Cardiac muscle cell (in vitro differentiated cells and primary cell): Measurements from ENCODE around the gene HOXB8. TPM values are rescaled to one million over a fixed set of nuclear protein-coding genes. Genes with fewer than 3 reads are reported as not detected.

Experiments
- DNase-seq, 2 donors: peaks; one replicate each; pipeline versions ENCODE4 v3.0.0 to v3.0.0-alpha.2; 2010 to 2017; ENCODE audit warnings: low read depth in 1 of 2, low spot score in 1 of 2
- H3K27ac ChIP-seq: fragments of 200-600 bp; sonication (generic); 2 replicates; pipeline ENCODE4 v1.5.1; 2016
- H3K27me3 ChIP-seq: fragments of 200-600 bp; sonication (generic); 2 replicates; pipeline ENCODE4 v1.6.0; 2016; ENCODE audit warnings: control low read depth
- H3K36me3 ChIP-seq: fragments of 200-600 bp; sonication (generic); 2 replicates; pipeline ENCODE4 v1.5.1; 2016; ENCODE audit warnings: control low read depth
- H3K4me1 ChIP-seq: fragments of 200-600 bp; sonication (generic); 2 replicates; pipeline ENCODE4 v1.8.1; 2017; ENCODE audit warnings: low read depth, mild to moderate bottlenecking, mixed run types
- H3K4me3 ChIP-seq: fragments of 200-600 bp; sonication (generic); 2 replicates; pipeline ENCODE4 v1.5.1; 2016; ENCODE audit warnings: mild to moderate bottlenecking
- H3K9me3 ChIP-seq: fragments of 200-600 bp; sonication (generic); 2 replicates; pipeline ENCODE4 v1.5.1; 2017; ENCODE audit warnings: low read depth, mild to moderate bottlenecking, control low read depth
- CTCF ChIP-seq: IDR thresholded peaks from 2 replicates; pipeline ENCODE4 v1.5.1; 2012; ENCODE audit warnings: low read depth, mild to moderate bottlenecking, low read length
- polyA plus RNA-seq: library from polyadenylated mRNA; unstranded; fragments of >200 nt; fragmentation: Nextera tagmentation; extraction: Ambion mirVana; gene quantifications from 2 replicates; pipeline ENCODE4 v1.2.1, GENCODE V29; 2016
- total RNA-seq: library from RNA; depleted of rRNA; stranded (reverse); fragments of >200 nt; gene quantifications from 2 replicates; pipeline ENCODE4 v1.2.3, GENCODE V29; 2016

The HOXB8 gene
- total and polyA plus RNA-seq, 2 experiments from 2014 or later = not detected

GRCh38 chr17:48591255-48592056, 23.6 kb downstream of the HOXB8 start:
- DNase-seq = no peak
- Histone ChIP-seq H3K27me3 (peaks cover 100% of the 10 kb centered on the region), H3K27ac (no peak overlapping the region), H3K4me3 (no peak overlapping the region), H3K9me3 (no peaks in the 10 kb centered on the region), H3K4me1 (no peaks in the 10 kb centered on the region), H3K36me3 (no peaks in the 10 kb centered on the region)
- TF ChIP-seq CTCF = no peak

- no peak for TF ChIP-seq CTCF
- peaks cover 3% of the 10 kb centered on the region for H3K4me1 ChIP-seq
- H3K4me3 ChIP-seq = no peak overlapping the region
- no peaks in the 10 kb centered on the region for H3K9me3 ChIP-seq
- no peaks in the 10 kb centered on the region for H3K36me3 ChIP-seq
- H3K27me3 ChIP-seq = peaks cover 100% of the 10 kb centered on the region
- DNase-seq = no peak
- no peak overlapping the region for H3K27ac ChIP-seq
These were observed 24.4 kb downstream of the HOXB8 start for GRCh38 chr17:48590607-48591161.

GRCh38 chr17:48589831-48590606, 25.1 kb downstream of the HOXB8 start, which contains the start of gene HOXB3:
TSS of gene HOXB3 (minus strand) at chr17:48590241. CDS start at chr17:48552474, 37,767 bp downstream.
- no peak for TF ChIP-seq CTCF
- Histone ChIP-seq H3K4me1 (peaks cover 6% of the 10 kb centered on the region), H3K27me3 (peaks cover 100% of the 10 kb centered on the region), H3K36me3 (no peaks in the 10 kb centered on the region), H3K27ac (no peak within 1 kb of the TSS), H3K9me3 (no peaks in the 10 kb centered on the region), H3K4me3 (no peak within 1 kb of the TSS)
- DNase-seq = no peak

- no peak overlapping the region for H3K4me3 ChIP-seq
- H3K4me1 ChIP-seq = peaks cover 6% of the 10 kb centered on the region
- no peak overlapping the region for H3K27ac ChIP-seq
- no peaks in the 10 kb centered on the region for H3K9me3 ChIP-seq
- H3K36me3 ChIP-seq = no peaks in the 10 kb centered on the region
- H3K27me3 ChIP-seq = peaks cover 100% of the 10 kb centered on the region
- TF ChIP-seq CTCF = no peak
- DNase-seq = no peak
These were observed 25.8 kb downstream of the HOXB8 start for GRCh38 chr17:48589060-48589830.

GRCh38 chr17:48588528-48588927, 26.6 kb downstream of the HOXB8 start:
- TF ChIP-seq CTCF = no peak
- no peak overlapping the region for H3K27ac ChIP-seq
- no peak overlapping the region for H3K4me3 ChIP-seq
- H3K27me3 ChIP-seq = peaks cover 100% of the 10 kb centered on the region
- DNase-seq = no peak
- no peaks in the 10 kb centered on the region for H3K9me3 ChIP-seq
- peaks cover 6% of the 10 kb centered on the region for H3K4me1 ChIP-seq
- no peaks in the 10 kb centered on the region for H3K36me3 ChIP-seq
